ENCODE measurements around the gene INSR. TPM values are rescaled to one million over a fixed set of nuclear protein-coding genes. Genes with fewer than 3 reads are reported as not detected.

The INSR gene
- total and polyA plus RNA-seq, 2 experiments from 2014 or later: 19.2 to 52.1 TPM

DNA sequence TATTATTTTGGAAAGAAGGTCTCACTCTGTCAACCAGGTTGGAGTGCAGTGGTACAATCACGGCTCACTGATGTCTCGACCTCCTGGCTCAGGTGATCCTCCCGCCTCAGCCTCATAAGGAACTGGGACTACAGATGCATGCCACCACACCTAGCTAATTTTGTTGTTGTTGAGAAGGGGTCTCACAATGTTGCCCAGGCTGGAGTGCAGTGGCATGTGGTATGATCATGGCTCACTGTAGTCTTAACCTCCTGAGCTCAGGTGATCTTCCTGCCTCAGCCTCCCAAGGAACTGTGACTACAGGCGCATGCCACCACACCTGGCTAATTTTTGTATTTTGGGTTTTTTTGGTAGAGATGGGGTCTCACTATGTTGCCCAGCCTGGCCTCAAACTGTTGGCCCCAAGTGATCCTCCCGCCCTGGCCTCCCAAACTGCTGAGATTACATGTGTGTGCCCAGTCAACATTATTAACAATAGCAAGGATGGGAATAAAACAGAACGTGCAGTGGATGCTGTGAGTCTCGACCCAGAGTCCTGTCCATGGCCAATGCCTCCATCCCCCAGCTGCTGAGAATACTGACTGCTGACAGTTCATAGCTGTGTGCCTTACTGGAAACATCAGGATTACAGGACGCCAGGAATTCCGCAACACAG lies 230.3 kb downstream of the INSR start:
- no peaks in the 10 kb centered on the region for H3K36me3 ChIP-seq (ENCODE audit: insufficient read depth)

More for the DNA sequence above, 230.3 kb downstream of the INSR start:
- H3K9me2 ChIP-seq (ENCODE audit: insufficient read depth): no peaks in the 10 kb centered on the region
- H3K27ac ChIP-seq (ENCODE audit: low read depth): no peak overlapping the region
- DNase-seq (ENCODE audit: low spot score): no peak
- no peaks in the 10 kb centered on the region for H3K27me3 ChIP-seq (ENCODE audit: insufficient read depth)
- ATAC-seq: no peak
- no peaks in the 10 kb centered on the region; the same call in 1 of the 2 replicates for H3F3A ChIP-seq (replicated peaks; ENCODE audit: low read depth)
- H3K79me2 ChIP-seq (replicated peaks; ENCODE audit: insufficient read depth): no peaks in the 10 kb centered on the region
- Mint-ChIP-seq H3K27me3 (ENCODE audit: insufficient read depth, low read depth, poor library complexity) (peaks cover 7% of the 10 kb centered on the region), H3K36me3 (ENCODE audit: low read depth) (peaks cover 6% of the 10 kb centered on the region), H3K9me3 (peaks cover 39% of the 10 kb centered on the region), H3K4me3 (no peak overlapping the region), H3K27ac (no peak overlapping the region), H3K4me1 (no peaks in the 10 kb centered on the region; the same call in 2 of the 3 replicates)
- H4K20me1 ChIP-seq (replicated peaks; ENCODE audit: insufficient read depth): no peaks in the 10 kb centered on the region
- no peak overlapping the region for H3K4me3 ChIP-seq
- H3K4me1 ChIP-seq (ENCODE audit: insufficient read depth): no peaks in the 10 kb centered on the region
- no peak overlapping the region for H3K4me2 ChIP-seq
- TF ChIP-seq JUNB (IDR thresholded peaks at IDR 0.05; ENCODE audit: unreplicated experiment) (no peak), NANOG (IDR thresholded peaks at IDR 0.05; ENCODE audit: borderline replicate concordance) (no peak), CREB1 (CRISPR knock-in tag; IDR thresholded peaks at IDR 0.05; ENCODE audit: low read depth) (no peak), POLR2AphosphoS5 (IDR thresholded peaks at IDR 0.05; ENCODE audit: low read depth) (no peak), EZH2phosphoT487 (IDR thresholded peaks at IDR 0.05; ENCODE audit: unreplicated experiment) (no peak), ZNF114 (CRISPR knock-in tag; IDR thresholded peaks at IDR 0.05) (no peak), EZH2 (IDR thresholded peaks at IDR 0.05; ENCODE audit: low read depth, unreplicated experiment) (no peak), ZNF331 (CRISPR knock-in tag; IDR thresholded peaks at IDR 0.05; ENCODE audit: low read depth) (no peak), STAT1 (IDR thresholded peaks at IDR 0.05; ENCODE audit: unreplicated experiment) (no peak)
- TF ChIP-seq, protein P1, sequence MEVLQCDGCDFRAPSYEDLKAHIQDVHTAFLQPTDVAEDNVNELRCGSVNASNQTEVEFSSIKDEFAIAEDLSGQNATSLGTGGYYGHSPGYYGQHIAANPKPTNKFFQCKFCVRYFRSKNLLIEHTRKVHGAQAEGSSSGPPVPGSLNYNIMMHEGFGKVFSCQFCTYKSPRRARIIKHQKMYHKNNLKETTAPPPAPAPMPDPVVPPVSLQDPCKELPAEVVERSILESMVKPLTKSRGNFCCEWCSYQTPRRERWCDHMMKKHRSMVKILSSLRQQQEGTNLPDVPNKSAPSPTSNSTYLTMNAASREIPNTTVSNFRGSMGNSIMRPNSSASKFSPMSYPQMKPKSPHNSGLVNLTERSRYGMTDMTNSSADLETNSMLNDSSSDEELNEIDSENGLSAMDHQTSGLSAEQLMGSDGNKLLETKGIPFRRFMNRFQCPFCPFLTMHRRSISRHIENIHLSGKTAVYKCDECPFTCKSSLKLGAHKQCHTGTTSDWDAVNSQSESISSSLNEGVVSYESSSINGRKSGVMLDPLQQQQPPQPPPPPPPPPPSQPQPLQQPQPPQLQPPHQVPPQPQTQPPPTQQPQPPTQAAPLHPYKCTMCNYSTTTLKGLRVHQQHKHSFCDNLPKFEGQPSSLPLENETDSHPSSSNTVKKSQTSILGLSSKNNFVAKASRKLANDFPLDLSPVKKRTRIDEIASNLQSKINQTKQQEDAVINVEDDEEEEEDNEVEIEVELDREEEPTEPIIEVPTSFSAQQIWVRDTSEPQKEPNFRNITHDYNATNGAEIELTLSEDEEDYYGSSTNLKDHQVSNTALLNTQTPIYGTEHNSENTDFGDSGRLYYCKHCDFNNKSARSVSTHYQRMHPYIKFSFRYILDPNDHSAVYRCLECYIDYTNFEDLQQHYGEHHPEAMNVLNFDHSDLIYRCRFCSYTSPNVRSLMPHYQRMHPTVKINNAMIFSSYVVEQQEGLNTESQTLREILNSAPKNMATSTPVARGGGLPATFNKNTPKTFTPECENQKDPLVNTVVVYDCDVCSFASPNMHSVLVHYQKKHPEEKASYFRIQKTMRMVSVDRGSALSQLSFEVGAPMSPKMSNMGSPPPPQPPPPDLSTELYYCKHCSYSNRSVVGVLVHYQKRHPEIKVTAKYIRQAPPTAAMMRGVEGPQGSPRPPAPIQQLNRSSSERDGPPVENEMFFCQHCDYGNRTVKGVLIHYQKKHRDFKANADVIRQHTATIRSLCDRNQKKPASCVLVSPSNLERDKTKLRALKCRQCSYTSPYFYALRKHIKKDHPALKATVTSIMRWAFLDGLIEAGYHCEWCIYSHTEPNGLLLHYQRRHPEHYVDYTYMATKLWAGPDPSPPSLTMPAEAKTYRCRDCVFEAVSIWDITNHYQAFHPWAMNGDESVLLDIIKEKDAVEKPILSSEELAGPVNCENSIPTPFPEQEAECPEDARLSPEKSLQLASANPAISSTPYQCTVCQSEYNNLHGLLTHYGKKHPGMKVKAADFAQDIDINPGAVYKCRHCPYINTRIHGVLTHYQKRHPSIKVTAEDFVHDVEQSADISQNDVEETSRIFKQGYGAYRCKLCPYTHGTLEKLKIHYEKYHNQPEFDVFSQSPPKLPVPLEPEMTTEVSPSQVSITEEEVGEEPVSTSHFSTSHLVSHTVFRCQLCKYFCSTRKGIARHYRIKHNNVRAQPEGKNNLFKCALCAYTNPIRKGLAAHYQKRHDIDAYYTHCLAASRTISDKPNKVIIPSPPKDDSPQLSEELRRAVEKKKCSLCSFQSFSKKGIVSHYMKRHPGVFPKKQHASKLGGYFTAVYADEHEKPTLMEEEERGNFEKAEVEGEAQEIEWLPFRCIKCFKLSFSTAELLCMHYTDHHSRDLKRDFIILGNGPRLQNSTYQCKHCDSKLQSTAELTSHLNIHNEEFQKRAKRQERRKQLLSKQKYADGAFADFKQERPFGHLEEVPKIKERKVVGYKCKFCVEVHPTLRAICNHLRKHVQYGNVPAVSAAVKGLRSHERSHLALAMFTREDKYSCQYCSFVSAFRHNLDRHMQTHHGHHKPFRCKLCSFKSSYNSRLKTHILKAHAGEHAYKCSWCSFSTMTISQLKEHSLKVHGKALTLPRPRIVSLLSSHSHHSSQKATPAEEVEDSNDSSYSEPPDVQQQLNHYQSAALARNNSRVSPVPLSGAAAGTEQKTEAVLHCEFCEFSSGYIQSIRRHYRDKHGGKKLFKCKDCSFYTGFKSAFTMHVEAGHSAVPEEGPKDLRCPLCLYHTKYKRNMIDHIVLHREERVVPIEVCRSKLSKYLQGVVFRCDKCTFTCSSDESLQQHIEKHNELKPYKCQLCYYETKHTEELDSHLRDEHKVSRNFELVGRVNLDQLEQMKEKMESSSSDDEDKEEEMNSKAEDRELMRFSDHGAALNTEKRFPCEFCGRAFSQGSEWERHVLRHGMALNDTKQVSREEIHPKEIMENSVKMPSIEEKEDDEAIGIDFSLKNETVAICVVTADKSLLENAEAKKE (CRISPR knock-in tag; IDR thresholded peaks at IDR 0.05): no peak
- TF ChIP-seq, protein P2, sequence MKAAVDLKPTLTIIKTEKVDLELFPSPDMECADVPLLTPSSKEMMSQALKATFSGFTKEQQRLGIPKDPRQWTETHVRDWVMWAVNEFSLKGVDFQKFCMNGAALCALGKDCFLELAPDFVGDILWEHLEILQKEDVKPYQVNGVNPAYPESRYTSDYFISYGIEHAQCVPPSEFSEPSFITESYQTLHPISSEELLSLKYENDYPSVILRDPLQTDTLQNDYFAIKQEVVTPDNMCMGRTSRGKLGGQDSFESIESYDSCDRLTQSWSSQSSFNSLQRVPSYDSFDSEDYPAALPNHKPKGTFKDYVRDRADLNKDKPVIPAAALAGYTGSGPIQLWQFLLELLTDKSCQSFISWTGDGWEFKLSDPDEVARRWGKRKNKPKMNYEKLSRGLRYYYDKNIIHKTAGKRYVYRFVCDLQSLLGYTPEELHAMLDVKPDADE (IDR thresholded peaks at IDR 0.05): no peak
- TF ChIP-seq, protein P3, sequence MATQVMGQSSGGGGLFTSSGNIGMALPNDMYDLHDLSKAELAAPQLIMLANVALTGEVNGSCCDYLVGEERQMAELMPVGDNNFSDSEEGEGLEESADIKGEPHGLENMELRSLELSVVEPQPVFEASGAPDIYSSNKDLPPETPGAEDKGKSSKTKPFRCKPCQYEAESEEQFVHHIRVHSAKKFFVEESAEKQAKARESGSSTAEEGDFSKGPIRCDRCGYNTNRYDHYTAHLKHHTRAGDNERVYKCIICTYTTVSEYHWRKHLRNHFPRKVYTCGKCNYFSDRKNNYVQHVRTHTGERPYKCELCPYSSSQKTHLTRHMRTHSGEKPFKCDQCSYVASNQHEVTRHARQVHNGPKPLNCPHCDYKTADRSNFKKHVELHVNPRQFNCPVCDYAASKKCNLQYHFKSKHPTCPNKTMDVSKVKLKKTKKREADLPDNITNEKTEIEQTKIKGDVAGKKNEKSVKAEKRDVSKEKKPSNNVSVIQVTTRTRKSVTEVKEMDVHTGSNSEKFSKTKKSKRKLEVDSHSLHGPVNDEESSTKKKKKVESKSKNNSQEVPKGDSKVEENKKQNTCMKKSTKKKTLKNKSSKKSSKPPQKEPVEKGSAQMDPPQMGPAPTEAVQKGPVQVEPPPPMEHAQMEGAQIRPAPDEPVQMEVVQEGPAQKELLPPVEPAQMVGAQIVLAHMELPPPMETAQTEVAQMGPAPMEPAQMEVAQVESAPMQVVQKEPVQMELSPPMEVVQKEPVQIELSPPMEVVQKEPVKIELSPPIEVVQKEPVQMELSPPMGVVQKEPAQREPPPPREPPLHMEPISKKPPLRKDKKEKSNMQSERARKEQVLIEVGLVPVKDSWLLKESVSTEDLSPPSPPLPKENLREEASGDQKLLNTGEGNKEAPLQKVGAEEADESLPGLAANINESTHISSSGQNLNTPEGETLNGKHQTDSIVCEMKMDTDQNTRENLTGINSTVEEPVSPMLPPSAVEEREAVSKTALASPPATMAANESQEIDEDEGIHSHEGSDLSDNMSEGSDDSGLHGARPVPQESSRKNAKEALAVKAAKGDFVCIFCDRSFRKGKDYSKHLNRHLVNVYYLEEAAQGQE (IDR thresholded peaks at IDR 0.05; ENCODE audit: unreplicated experiment): no peak
- TF ChIP-seq, protein P4, sequence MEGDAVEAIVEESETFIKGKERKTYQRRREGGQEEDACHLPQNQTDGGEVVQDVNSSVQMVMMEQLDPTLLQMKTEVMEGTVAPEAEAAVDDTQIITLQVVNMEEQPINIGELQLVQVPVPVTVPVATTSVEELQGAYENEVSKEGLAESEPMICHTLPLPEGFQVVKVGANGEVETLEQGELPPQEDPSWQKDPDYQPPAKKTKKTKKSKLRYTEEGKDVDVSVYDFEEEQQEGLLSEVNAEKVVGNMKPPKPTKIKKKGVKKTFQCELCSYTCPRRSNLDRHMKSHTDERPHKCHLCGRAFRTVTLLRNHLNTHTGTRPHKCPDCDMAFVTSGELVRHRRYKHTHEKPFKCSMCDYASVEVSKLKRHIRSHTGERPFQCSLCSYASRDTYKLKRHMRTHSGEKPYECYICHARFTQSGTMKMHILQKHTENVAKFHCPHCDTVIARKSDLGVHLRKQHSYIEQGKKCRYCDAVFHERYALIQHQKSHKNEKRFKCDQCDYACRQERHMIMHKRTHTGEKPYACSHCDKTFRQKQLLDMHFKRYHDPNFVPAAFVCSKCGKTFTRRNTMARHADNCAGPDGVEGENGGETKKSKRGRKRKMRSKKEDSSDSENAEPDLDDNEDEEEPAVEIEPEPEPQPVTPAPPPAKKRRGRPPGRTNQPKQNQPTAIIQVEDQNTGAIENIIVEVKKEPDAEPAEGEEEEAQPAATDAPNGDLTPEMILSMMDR (conservative IDR thresholded peaks at IDR 0.05; ENCODE audit: low read depth in 2 of 2): no peak
- H2AFZ ChIP-seq: no peak overlapping the region
